ENCODE measurements around the gene CST1. TPM values are rescaled to one million over a fixed set of nuclear protein-coding genes. Genes with fewer than 3 reads are reported as not detected.
"Not testable (repeated sequence)": the region's sequence is repeated elsewhere in the genome, so short reads cannot be mapped to it uniquely, and the experiment has no call there.

CST1 gene
- total RNA-seq, 1 experiment from 2014 or later: not detected

DNA sequence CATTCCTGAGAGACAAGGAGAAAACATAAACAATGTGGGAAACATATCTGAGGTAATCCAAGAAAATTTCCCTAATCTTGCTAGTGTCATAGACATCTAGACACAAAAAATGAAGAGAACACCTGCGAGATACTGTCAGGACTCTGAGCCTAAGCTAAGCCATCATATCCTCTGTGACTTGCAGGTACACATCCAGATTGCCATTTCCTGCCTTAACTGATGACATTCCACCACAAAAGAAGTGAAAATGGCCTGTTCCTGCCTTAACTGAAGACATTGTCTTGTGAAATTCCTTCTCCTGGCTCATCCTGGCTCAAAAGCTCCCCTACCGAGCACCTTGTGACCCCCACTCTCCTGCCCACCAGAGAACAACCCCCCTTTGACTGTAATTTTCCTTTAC, 13.9 kb upstream of the CST1 start:
- DNase-seq, H3K4me3 ChIP-seq, H3K27me3 ChIP-seq, H3K36me3 ChIP-seq, H3K9me3 ChIP-seq: not testable (repeated sequence)

DNA sequence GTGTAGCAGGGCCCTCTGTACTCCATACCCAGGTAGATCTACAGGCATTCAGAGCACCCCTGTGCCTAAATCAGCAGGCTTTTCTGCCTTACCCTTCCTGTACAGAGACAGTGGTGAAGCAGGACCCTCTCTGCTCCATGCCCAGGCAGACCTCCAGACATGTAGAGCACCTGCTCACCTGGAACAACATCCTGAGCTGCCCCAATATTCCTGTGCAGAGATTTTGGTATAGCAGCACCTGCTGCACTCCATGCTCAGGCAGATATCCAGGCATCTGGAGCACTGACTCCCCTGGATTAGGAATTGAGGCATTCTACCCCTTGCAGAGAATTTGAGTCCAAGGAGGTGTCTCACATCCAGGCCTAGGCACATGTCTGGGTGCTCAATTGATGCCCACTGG, 12.6 kb upstream of the CST1 start:
- Histone ChIP-seq H3K36me3 (no peaks in the 10 kb centered on the region), H3K27me3 (no peaks in the 10 kb centered on the region), H3K9me3 (no peaks in the 10 kb centered on the region), H3K4me3 (no peak overlapping the region)
- DNase-seq: no peak

DNA sequence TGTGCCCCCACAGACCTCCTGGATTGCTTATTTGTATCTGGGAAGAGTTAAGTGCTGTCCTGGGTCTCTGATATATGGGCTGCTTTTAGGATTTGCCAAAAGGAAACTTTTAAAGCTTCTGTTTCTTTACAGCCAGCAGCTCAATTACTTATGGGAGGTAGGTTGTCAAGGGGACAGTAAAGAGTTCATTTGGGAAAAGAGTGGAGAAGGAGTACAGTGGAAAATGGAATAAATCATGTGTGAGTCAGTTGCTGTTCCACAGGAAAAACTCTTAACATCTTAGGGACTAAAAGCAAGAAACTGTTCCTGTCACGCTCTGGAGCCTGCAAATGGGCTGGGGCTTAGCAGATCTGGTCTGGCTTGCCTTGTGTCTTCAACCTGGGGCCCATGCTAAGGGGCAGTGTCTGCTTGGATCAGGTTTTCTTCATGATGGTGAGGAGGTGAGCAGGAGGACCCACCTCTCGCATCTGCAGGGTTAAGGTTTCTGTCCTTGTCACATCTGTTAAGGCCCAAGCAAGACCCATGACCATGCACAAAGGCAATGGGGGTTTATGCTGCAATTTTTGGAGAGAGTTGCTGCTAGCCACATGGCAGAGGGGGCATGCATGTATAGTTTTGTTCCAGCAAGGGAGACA, 8.7 kb upstream of the CST1 start:
- no peaks in the 10 kb centered on the region for H3K36me3 ChIP-seq
- no peak overlapping the region for H3K4me3 ChIP-seq
- no peak for DNase-seq
- no peaks in the 10 kb centered on the region for H3K27me3 ChIP-seq
- no peaks in the 10 kb centered on the region for H3K9me3 ChIP-seq

GRCh38 chr20:23756792-23757191, 6.1 kb upstream of the CST1 start:
- H3K27me3 ChIP-seq, H3K36me3 ChIP-seq, H3K9me3 ChIP-seq, DNase-seq, H3K4me3 ChIP-seq: not testable (repeated sequence)

DNA sequence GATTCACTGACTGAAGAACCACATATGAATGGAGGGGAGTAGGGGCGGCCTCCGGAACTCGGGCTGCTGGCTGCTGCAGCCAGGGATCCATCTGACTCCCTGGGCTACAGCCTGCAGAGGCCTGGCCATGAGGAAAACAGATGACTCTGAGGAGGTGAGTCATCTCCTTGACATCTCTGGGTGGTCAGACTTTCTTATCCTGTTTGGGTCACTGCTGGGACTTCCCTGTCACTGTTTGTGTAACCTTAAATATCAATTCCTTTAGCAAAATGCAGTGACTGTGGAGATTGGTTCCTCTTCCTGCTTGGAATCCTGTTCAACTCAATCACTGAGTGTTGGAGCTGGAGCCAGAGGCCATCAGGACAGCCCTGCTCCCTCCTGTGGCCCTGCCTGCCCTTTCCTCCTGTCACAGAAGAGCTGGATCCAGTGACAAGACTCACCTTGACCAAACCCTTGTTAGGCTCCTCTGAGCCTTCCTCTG, 4.4 kb upstream of the CST1 start:
- not testable (repeated sequence) for H3K27me3 ChIP-seq, H3K4me3 ChIP-seq, H3K9me3 ChIP-seq, H3K36me3 ChIP-seq
- peak; percentile 42 for DNase-seq

DNA sequence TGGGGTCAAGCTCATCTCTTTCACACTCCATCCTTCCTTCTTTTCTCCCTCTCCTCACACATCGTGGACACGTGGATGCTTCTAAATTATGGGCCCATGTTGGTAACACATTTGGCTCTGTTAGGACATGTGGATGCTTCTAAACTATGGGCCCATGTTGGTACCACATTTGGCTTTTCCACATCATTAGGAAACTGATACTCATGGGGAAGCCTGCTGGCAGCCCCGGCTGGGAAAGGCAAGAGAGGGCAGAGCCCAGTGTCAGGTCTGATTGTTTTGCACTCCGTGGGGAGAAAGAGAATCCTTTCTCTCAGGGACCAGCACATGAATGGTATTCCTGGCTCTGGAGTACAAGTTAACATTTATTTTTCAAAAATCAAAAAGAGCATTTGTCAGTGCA, 4.0 kb upstream of the CST1 start:
- DNase-seq: no peak
- Histone ChIP-seq H3K9me3 (no peaks in the 10 kb centered on the region), H3K27me3 (no peaks in the 10 kb centered on the region), H3K4me3 (no peak overlapping the region), H3K36me3 (no peaks in the 10 kb centered on the region)

DNA sequence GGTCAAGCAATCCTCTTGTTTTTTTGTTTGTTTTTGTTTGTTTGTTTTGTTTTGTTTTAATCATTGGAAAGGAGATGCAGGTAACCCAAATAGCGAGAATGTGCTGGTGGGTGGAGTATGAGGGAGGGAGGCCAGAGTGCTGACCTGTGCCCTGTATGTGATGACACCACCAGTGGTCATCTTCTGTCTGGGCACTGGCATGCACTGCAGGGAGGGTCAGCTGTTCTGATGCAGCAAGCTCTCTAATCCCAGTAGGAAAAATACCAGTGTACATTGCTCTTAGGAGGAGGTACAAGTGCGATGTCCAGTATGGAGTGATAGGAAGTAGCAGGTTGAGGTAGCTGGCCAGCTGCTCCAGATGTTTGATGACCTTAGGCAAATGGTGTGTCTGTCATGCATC, 2.9 kb upstream of the CST1 start:
- Histone ChIP-seq H3K9me3 (no peaks in the 10 kb centered on the region), H3K27me3 (no peaks in the 10 kb centered on the region), H3K4me3 (no peak overlapping the region), H3K36me3 (no peaks in the 10 kb centered on the region)
- peak; percentile 24 for DNase-seq

DNA sequence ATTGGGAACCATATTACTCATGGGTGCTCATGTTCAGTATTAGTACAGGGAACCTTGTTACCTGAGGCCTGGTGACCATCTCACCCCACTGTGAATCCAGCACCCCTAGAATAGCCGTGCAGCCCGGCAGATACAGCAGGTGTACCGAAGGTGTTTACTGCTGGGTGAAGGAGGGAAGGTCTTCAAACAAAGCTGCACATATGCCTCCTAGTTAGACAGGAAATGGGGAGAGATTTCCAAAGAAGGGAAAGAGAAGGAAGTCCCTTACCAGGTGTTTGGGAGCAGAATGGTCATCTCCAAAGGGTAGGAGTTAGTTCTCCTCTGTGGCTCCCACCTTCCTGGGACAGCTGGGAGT, 2.4 kb upstream of the CST1 start:
- H3K9me3 ChIP-seq: no peaks in the 10 kb centered on the region
- H3K36me3 ChIP-seq: no peaks in the 10 kb centered on the region
- DNase-seq: no peak
- no peak overlapping the region for H3K4me3 ChIP-seq
- H3K27me3 ChIP-seq: no peaks in the 10 kb centered on the region

DNA sequence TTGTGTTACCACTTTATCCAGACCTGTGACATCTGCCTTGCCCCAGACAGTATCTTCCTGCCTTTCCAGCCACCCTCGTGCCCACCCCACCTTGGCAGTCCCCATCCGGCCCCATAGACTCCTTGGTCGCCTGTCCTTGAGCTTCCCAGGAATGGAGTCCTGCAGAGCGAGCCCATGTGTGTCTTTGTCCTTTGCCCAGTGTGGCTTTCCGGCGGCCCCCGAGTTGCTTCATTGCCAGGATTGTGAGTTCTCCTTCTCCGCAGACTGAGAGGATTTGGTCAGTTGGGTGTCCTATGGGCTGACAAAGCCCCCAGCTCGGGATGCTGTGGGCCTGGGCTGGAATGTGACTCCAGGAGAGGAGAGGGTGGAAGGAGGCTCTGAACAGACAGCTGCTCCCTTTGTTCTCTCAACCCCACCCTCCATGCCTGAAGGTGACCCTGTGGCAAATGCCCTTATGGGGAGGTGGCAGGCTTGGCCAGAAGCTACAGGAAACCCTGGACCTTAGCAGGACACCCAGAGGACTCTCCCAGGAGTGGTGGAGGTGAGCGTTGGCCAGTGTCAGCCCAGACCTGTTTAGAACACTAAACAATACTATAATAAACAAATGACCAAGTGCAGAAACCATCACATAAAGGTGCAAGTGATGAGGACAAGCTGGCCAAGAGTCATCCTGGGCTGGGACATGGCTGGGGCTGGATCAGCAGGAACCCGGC, 1.9 kb upstream of the CST1 start:
- Histone ChIP-seq H3K4me3 (no peak overlapping the region), H3K9me3 (no peaks in the 10 kb centered on the region), H3K27me3 (no peaks in the 10 kb centered on the region), H3K36me3 (no peaks in the 10 kb centered on the region)
- DNase-seq: no peak

- no peaks in the 10 kb centered on the region for H3K36me3 ChIP-seq
- no peak for DNase-seq
- H3K4me3 ChIP-seq: no peak overlapping the region
- no peaks in the 10 kb centered on the region for H3K27me3 ChIP-seq
- no peaks in the 10 kb centered on the region for H3K9me3 ChIP-seq
Observed at GRCh38 chr20:23752019-23752418, 1.3 kb upstream of the CST1 start.

DNA sequence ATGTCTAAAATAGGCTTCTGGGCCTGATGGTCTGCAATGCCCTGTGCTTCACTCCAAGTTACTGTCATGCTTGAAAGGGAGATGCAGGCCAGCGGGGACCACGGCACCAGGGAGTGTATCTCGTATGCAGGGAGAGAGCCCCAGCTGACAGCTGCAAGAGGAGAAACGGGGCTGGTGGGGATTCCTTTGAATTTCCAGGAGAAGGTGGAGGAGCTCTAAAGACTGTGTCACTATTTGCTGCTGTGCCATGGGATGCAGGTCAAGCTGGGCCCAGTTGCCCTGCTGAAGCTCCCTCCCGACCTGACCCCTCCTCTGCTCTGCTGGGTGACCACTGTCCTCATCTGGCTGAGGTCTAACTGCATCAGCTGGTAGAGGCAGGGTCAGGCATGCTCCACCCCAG, 989 bp downstream of the CST1 start:
- no peaks in the 10 kb centered on the region for H3K27me3 ChIP-seq
- no peak for DNase-seq
- no peak overlapping the region for H3K4me3 ChIP-seq
- no peaks in the 10 kb centered on the region for H3K9me3 ChIP-seq
- H3K36me3 ChIP-seq: no peaks in the 10 kb centered on the region

DNA sequence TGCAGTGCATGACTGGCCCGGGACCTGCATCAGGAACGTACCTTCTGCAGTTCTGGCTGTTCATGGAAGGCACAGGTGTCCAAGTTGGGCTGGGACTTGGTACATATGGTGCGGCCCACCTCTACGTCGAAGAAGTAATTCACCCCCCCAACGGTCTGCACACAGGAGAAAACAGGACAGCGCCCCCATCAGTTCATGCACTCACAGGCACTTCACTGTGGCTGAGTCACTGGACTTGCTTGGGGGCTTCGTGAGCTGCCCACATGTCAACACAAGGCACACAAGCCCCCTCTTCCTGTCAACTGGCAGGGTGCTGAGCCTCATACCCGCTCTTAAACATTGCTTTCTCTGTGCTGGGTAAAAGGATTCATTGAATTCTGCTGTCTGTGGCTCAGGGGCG, 1.8 kb downstream of the CST1 start:
- DNase-seq, H3K9me3 ChIP-seq, H3K4me3 ChIP-seq, H3K36me3 ChIP-seq, H3K27me3 ChIP-seq: not testable (repeated sequence)

- H3K9me3 ChIP-seq, H3K4me3 ChIP-seq, H3K27me3 ChIP-seq, H3K36me3 ChIP-seq, DNase-seq: not testable (repeated sequence)
Observed at GRCh38 chr20:23747551-23747950, 3.2 kb downstream of the CST1 start.

DNA sequence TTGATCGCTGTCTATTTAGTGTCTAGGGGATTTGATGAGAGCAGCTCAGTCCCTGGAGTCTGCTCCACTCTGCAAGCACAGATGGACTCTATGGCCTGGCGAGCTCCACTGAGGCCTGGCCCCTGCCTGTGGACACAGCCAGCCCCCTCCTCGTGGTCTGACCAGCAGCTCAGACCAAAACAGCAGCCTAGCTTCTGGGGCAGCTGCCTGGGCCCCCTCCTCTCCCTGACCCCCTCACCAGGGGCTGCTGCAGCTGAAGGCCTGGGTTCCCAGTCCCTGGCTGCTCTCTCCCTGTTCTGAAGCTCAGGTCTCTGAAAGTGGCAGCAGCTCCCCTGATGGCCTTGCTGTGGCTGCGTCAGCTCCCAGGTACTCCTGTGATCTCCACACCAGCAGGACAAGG, 3.6 kb downstream of the CST1 start:
- H3K36me3 ChIP-seq, H3K27me3 ChIP-seq, H3K4me3 ChIP-seq, H3K9me3 ChIP-seq, DNase-seq: not testable (repeated sequence)

GRCh38 chr20:23746321-23746720, 4.4 kb downstream of the CST1 start:
- no peak for DNase-seq
- Histone ChIP-seq H3K4me3 (no peak overlapping the region), H3K27me3 (no peaks in the 10 kb centered on the region), H3K9me3 (no peaks in the 10 kb centered on the region), H3K36me3 (no peaks in the 10 kb centered on the region)

DNA sequence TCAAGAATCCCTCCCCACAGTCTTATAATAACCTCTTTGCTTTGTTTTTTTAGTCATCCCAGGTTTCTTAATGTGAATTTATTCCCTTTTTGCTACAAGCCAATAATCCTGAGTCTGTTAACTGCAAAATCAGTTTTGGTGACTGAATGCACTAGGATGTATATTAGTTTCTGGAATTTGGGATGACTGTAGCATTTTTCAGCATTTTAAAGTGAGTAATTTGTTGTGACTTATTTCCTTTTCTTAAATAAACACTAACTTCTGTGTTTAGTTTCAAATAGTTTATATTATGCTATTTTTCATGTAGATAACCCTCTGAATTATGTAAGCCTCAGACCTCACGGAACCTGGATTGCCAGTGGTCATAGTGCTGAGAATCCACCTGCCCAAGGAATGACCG, 5.5 kb downstream of the CST1 start:
- Histone ChIP-seq H3K36me3 (no peaks in the 10 kb centered on the region), H3K4me3 (no peak overlapping the region), H3K9me3 (no peaks in the 10 kb centered on the region), H3K27me3 (no peaks in the 10 kb centered on the region)
- DNase-seq: no peak

DNA sequence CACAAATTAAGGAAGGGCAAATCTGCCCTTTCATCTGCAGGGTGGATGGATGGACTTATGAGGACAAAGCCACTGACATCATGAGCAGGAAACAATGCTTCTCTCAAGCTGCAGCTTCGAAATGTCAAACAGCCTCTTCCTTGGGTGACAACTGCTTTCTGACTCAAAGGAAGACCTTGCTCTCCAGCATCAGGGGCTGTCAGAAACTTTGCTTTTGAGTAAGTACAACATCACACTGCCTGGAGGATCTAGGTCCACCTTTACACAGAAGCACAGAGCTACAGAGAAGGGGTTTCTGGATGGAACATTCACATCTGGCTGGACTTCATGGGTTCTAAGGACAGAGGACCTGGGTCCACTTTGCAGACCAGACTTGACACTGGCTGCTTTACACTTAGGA, 5.9 kb downstream of the CST1 start:
- Histone ChIP-seq H3K27me3 (no peaks in the 10 kb centered on the region), H3K4me3 (no peak overlapping the region), H3K9me3 (no peaks in the 10 kb centered on the region), H3K36me3 (no peaks in the 10 kb centered on the region)
- no peak for DNase-seq

DNA sequence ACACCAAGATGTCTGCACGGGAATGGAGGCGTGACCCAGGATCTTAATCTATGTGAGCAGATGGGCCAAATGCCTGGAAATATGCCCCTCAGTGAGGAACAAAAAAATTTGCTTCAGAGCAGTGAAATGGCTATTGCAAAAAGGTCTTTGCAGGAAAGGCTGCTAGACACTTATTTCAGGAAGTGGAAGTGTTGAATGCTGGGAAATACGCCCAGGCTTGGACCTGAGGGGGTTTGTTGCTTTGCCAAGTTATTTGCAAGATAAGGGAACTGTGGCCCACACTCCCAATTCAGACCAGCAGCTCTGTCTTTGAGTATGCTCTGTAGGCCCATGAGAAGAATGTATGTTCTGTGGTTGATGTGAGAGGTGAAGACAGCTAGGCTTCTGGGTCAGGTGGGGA, 15.3 kb downstream of the CST1 start:
- not testable (repeated sequence) for H3K36me3 ChIP-seq, H3K9me3 ChIP-seq, DNase-seq, H3K27me3 ChIP-seq, H3K4me3 ChIP-seq

Measured in MG63 (cell line).